GM10266 (cell line): ENCODE data around the gene TANGO6.
"Not testable (repeated sequence)": the region's sequence is repeated elsewhere in the genome, so short reads cannot be mapped to it uniquely, and the experiment has no call there.

ENCODE experiments used
- DNase-seq: peaks from one replicate; pipeline ENCODE4 v3.0.0; 2012; ENCODE audit errors: extremely low spot score
- TF ChIP-seq, protein P1 (sequence below): IDR thresholded peaks from 2 replicates; pipeline ENCODE4 v1.5.1; 2012; ENCODE audit warnings: mild to moderate bottlenecking, low read depth; ENCODE audit not compliant: control insufficient read depth, insufficient read depth; ENCODE audit errors: missing control alignments

Gene TANGO6

DNA sequence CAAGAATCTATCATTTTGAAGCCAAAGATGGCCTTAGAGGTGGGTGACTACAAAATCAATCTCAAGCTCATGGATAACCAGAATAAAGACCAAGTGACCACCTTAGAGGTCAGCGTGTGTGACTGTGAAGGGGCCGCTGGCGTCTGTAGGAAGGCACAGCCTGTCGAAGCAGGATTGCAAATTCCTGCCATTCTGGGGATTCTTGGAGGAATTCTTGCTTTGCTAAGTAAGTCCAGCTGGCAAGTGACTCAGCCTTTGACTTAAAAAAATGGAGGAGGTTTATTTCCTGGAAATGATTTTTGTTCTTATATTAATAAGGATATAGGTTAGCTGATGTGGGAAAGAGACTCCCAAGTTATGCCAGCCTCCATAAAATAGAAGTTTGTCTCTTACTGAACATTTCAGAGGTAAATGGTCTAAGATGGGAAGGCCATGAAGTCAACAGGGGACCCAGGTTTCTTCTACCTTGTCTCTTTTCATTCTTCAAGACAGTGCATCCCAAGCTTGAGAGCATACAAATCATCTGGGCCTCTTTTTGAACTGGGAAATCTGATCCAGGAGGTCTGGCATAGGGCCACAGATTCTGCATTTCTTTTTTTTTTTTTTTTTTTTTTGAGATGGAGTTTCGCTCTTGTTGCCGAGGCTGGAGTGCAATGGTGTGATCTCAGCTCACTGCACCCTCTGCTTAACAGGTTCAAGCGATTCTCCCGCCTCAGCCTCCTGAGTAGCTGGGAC, 19.8 kb upstream of the TANGO6 start:
- no peak for DNase-seq
- TF ChIP-seq, protein P1, sequence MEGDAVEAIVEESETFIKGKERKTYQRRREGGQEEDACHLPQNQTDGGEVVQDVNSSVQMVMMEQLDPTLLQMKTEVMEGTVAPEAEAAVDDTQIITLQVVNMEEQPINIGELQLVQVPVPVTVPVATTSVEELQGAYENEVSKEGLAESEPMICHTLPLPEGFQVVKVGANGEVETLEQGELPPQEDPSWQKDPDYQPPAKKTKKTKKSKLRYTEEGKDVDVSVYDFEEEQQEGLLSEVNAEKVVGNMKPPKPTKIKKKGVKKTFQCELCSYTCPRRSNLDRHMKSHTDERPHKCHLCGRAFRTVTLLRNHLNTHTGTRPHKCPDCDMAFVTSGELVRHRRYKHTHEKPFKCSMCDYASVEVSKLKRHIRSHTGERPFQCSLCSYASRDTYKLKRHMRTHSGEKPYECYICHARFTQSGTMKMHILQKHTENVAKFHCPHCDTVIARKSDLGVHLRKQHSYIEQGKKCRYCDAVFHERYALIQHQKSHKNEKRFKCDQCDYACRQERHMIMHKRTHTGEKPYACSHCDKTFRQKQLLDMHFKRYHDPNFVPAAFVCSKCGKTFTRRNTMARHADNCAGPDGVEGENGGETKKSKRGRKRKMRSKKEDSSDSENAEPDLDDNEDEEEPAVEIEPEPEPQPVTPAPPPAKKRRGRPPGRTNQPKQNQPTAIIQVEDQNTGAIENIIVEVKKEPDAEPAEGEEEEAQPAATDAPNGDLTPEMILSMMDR = no peak

GRCh38 chr16:68825427-68825826, 17.9 kb upstream of the TANGO6 start:
- TF ChIP-seq, protein P1 = no peak
- no peak for DNase-seq

DNA sequence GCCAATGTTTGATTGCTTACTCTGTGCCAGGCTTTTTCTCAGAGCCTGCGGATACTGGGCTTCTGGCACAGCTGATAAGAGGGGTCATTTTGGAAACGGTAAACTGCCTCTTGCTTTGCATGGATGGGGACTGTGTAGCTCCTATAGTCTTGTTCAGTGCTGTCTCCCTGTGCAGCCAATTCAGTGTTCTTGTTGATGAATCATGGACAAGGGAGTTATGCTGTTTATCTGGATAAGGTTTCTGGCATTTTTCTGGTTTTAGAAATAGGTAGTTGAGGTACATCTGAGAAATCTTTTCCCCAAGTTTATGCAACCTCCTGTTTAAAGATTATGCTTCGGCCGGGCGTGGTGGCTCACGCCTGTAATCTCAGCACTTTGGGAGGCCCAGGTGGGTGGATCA, 16.7 kb upstream of the TANGO6 start:
- TF ChIP-seq, protein P1 = no peak
- DNase-seq = no peak

GRCh38 chr16:68833251-68833650, 10.1 kb upstream of the TANGO6 start:
- no peak for DNase-seq

GRCh38 chr16:68834550-68834949, 8.8 kb upstream of the TANGO6 start:
- TF ChIP-seq, protein P1 = no peak
- DNase-seq = no peak

More at GRCh38 chr16:68833251-68833650, 10.1 kb upstream of the TANGO6 start:
- TF ChIP-seq, protein P1 = no peak

DNA sequence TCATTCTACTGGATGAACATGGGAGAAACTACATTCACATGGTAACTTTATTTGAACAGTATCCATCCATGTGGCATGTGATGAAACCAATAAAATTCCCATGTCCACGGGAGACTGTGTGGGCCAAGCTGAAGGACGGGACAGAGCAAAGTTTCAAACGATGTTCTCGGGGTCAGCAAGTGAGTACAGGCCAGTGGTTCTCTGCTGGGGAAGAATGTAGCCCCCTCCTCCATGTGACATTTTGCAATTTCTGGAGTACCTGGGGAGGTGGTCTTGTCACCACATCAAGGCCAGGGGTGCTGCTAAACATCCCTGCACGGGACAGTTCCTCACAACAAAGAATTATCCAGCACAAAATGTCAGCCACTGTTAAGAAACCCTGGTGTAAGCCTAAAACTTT, 7.4 kb upstream of the TANGO6 start:
- TF ChIP-seq, protein P1 = no peak
- DNase-seq = no peak

GRCh38 chr16:68839831-68840230, 3.5 kb upstream of the TANGO6 start:
- TF ChIP-seq, protein P1 = no peak
- DNase-seq = no peak

DNA sequence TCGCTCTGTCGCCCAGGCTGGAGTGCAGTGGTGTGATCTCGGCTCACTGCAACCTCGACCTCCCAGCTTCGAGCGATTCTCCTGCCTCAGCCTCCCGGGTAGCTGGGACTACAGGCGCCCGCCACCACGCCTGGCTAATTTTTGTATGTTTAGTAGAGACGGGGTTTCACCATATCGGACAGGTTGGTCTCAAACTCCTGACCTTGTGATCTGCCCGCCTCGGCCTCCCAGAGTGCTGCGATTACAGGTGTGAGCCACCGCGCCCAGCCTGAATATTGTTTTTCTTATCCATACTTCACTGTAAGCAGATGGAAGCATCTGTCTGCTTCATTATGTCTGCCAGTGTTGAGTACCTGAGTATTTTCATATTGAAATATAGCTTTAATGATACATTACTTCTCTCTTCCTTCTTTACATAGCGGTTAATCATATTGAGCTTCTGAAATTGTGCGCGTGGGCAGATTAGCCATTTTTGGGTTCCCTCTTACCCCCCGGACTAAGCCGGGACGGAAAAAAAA, 308 bp upstream of the TANGO6 start:
- DNase-seq = not testable (repeated sequence)
